ENCODE data around the gene COL23A1.
"Not testable (repeated sequence)": the region's sequence is repeated elsewhere in the genome, so short reads cannot be mapped to it uniquely, and the experiment has no call there.

COL23A1 gene

GRCh38 chr5:178370102-178370501 is 220.1 kb downstream of the COL23A1 start:
- FAIRE-seq = no peak

- FAIRE-seq = not testable (repeated sequence)
Measured at GRCh38 chr5:178369469-178369868, 220.7 kb downstream of the COL23A1 start.

GRCh38 chr5:178368716-178369300 is 221.4 kb downstream of the COL23A1 start:
- FAIRE-seq = no peak

- no peak for FAIRE-seq
Measured at GRCh38 chr5:178368274-178368673, 221.9 kb downstream of the COL23A1 start.

GRCh38 chr5:178367736-178368120 is 222.5 kb downstream of the COL23A1 start:
- no peak for FAIRE-seq

GRCh38 chr5:178366998-178367735 is 223.0 kb downstream of the COL23A1 start:
- FAIRE-seq = no peak

GRCh38 chr5:178365501-178366440 is 224.4 kb downstream of the COL23A1 start:
- no peak for FAIRE-seq

GRCh38 chr5:178364326-178364675 is 225.9 kb downstream of the COL23A1 start:
- no peak for FAIRE-seq

- no peak for FAIRE-seq
Measured at GRCh38 chr5:178363501-178364325, 226.5 kb downstream of the COL23A1 start.

- FAIRE-seq = no peak
Measured at GRCh38 chr5:178361657-178362445, 228.3 kb downstream of the COL23A1 start.

GRCh38 chr5:178360926-178361235 is 229.3 kb downstream of the COL23A1 start:
- no peak for FAIRE-seq

GRCh38 chr5:178360222-178360925 is 229.8 kb downstream of the COL23A1 start:
- FAIRE-seq = no peak

- no peak for FAIRE-seq
Measured at GRCh38 chr5:178359738-178360137, 230.5 kb downstream of the COL23A1 start.

- no peak for FAIRE-seq
Measured at GRCh38 chr5:178357678-178358077, 232.5 kb downstream of the COL23A1 start.

GRCh38 chr5:178357121-178357521 is 233.1 kb downstream of the COL23A1 start:
- no peak for FAIRE-seq

GRCh38 chr5:178356431-178356872 is 233.7 kb downstream of the COL23A1 start:
- FAIRE-seq = no peak

- FAIRE-seq = no peak
Measured at GRCh38 chr5:178355671-178356070, 234.5 kb downstream of the COL23A1 start.

GRCh38 chr5:178353461-178353860 is 236.7 kb downstream of the COL23A1 start:
- no peak for FAIRE-seq

- no peak for FAIRE-seq
Measured at GRCh38 chr5:178352035-178352349, 238.2 kb downstream of the COL23A1 start.

GRCh38 chr5:178351221-178352034 is 238.8 kb downstream of the COL23A1 start:
- FAIRE-seq = no peak

Measured in G401.6 (cell line).